WTC11 (cell line): ENCODE data around the gene ZNF605.

ENCODE experiments used
- JUN ChIP-seq: sonication (generic); formaldehyde crosslinking; IDR thresholded peaks from 2 replicates; pipeline ENCODE4 v1.8.0; 2023; ENCODE audit warnings: mild to moderate bottlenecking, missing genetic modification reagents
- NR2C2 ChIP-seq: sonication (generic); formaldehyde crosslinking; IDR thresholded peaks from 2 replicates; pipeline ENCODE4 v1.8.0; 2022; ENCODE audit warnings: mild to moderate bottlenecking, missing genetic modification reagents
- TP53 ChIP-seq: sonication (generic); formaldehyde crosslinking; IDR thresholded peaks from 2 replicates; pipeline ENCODE4 v1.8.1; 2023; ENCODE audit warnings: mild to moderate bottlenecking, missing genetic modification reagents
- TF ChIP-seq, protein P1 (sequence below): fragments of 200-600 bp; IDR thresholded peaks from 2 replicates; pipeline ENCODE4 v1.8.0; 2022; ENCODE audit warnings: antibody characterized with exemption
- TF ChIP-seq, protein P2 (sequence below): sonication (generic); formaldehyde crosslinking; IDR thresholded peaks from 2 replicates; pipeline ENCODE4 v1.8.0; 2022; ENCODE audit warnings: mild to moderate bottlenecking, missing genetic modification reagents
- TF ChIP-seq, protein P3 (sequence below): sonication (generic); formaldehyde crosslinking; IDR thresholded peaks from 2 replicates; pipeline ENCODE4 v1.8.0; 2022; ENCODE audit warnings: mild to moderate bottlenecking, missing genetic modification reagents
- TF ChIP-seq, protein P4 (sequence below): fragments of 250-450 bp; sonication (Bioruptor Pico); conservative IDR thresholded peaks from 2 replicates; pipeline ENCODE4 v1.9.0; 2021; ENCODE audit warnings: mild to moderate bottlenecking

DNA sequence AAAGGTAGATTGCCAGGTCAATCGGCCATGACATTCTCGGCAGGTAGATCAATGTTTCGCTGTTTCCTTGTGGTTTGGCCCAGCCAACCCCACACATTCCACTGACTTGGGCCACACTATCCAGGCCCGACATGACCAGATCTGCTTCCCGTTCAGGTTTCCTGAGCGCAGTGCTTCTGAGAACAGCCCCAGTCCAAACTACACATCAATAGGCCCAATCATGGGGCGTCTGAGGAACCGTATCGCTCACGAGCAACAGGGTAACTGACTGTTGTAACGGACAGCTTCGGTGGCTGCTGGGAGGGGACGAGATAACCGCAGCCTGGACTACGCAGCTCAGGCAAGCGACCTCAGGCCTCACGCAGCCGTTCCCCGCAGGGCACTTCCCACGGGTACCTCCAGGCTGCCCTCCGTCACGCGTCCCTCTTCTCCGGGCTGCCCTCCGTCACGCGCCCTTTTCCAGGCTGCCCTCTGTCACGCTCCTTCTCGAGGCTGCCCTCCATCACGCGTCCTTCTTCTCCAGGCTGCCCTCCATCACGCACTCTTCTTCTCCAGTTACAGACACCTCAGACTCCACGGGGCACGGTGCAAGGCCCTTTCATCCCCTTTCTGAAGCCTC lies 14.7 kb downstream of the ZNF605 start:
- TF ChIP-seq, protein P1, sequence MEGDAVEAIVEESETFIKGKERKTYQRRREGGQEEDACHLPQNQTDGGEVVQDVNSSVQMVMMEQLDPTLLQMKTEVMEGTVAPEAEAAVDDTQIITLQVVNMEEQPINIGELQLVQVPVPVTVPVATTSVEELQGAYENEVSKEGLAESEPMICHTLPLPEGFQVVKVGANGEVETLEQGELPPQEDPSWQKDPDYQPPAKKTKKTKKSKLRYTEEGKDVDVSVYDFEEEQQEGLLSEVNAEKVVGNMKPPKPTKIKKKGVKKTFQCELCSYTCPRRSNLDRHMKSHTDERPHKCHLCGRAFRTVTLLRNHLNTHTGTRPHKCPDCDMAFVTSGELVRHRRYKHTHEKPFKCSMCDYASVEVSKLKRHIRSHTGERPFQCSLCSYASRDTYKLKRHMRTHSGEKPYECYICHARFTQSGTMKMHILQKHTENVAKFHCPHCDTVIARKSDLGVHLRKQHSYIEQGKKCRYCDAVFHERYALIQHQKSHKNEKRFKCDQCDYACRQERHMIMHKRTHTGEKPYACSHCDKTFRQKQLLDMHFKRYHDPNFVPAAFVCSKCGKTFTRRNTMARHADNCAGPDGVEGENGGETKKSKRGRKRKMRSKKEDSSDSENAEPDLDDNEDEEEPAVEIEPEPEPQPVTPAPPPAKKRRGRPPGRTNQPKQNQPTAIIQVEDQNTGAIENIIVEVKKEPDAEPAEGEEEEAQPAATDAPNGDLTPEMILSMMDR = no peak
- TF ChIP-seq, protein P2, sequence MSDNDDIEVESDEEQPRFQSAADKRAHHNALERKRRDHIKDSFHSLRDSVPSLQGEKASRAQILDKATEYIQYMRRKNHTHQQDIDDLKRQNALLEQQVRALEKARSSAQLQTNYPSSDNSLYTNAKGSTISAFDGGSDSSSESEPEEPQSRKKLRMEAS (CRISPR knock-in tag) = no peak
- TF ChIP-seq, protein P3, sequence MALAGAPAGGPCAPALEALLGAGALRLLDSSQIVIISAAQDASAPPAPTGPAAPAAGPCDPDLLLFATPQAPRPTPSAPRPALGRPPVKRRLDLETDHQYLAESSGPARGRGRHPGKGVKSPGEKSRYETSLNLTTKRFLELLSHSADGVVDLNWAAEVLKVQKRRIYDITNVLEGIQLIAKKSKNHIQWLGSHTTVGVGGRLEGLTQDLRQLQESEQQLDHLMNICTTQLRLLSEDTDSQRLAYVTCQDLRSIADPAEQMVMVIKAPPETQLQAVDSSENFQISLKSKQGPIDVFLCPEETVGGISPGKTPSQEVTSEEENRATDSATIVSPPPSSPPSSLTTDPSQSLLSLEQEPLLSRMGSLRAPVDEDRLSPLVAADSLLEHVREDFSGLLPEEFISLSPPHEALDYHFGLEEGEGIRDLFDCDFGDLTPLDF (CRISPR knock-in tag) = no peak
- TF ChIP-seq, protein P4, sequence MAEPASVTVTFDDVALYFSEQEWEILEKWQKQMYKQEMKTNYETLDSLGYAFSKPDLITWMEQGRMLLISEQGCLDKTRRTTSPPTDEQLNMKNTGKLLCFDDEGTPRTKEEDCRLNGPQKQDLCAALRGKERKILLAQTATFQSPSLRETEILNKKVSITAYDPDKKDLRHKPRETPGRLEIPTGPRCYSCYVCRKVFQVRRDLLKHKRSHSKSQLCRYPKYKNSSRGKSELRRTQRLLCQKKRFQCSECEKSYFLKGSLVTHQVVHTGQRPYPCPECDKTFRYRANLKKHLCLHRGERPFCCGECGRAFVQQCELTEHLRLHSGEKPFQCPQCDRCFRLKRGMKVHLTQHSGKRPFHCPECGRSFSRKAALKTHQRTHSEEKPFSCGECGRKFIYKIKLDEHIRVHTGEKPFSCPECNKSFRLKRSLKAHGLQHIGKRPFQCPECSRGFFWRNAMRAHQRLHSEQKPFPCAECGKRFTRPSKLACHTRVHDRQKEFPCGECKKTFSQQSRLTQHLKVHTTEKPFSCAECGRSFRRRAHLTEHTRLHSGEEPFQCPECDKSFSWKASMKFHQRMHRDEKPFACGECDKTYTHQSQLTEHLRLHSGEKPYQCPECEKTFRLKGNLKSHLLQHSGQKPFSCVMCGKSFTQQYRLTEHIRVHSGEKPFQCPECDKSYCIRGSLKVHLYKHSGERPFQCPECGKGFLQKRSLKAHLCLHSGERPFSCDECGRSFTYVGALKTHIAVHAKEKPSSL (CRISPR knock-in tag) = no peak
- TF ChIP-seq TP53 (CRISPR knock-in tag) = no peak
- TF ChIP-seq JUN = no peak
- TF ChIP-seq NR2C2 (CRISPR knock-in tag) = no peak
